C4-2B (cell line): Measurements from ENCODE around the gene SDHAF1.
A peak's percentile ranks its signal among the peaks of the same experiment; 100 is the strongest.
"Not testable (repeated sequence)": the region's sequence is repeated elsewhere in the genome, so short reads cannot be mapped to it uniquely, and the experiment has no call there.

Source experiments
- H3K27ac ChIP-seq: fragments of 450-650 bp; 2 replicates; pipeline ENCODE4 v1.5.1; 2017
- ZFX ChIP-seq: fragments of 450-650 bp; IDR thresholded peaks from 2 replicates; pipeline ENCODE4 v1.6.1; 2017
- TF ChIP-seq, protein P1 (sequence below): fragments of 450-650 bp; conservative IDR thresholded peaks from 2 replicates; pipeline ENCODE4 v1.5.1; 2017; ENCODE audit warnings: mild to moderate bottlenecking

The SDHAF1 gene, protein sequence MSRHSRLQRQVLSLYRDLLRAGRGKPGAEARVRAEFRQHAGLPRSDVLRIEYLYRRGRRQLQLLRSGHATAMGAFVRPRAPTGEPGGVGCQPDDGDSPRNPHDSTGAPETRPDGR

DNA sequence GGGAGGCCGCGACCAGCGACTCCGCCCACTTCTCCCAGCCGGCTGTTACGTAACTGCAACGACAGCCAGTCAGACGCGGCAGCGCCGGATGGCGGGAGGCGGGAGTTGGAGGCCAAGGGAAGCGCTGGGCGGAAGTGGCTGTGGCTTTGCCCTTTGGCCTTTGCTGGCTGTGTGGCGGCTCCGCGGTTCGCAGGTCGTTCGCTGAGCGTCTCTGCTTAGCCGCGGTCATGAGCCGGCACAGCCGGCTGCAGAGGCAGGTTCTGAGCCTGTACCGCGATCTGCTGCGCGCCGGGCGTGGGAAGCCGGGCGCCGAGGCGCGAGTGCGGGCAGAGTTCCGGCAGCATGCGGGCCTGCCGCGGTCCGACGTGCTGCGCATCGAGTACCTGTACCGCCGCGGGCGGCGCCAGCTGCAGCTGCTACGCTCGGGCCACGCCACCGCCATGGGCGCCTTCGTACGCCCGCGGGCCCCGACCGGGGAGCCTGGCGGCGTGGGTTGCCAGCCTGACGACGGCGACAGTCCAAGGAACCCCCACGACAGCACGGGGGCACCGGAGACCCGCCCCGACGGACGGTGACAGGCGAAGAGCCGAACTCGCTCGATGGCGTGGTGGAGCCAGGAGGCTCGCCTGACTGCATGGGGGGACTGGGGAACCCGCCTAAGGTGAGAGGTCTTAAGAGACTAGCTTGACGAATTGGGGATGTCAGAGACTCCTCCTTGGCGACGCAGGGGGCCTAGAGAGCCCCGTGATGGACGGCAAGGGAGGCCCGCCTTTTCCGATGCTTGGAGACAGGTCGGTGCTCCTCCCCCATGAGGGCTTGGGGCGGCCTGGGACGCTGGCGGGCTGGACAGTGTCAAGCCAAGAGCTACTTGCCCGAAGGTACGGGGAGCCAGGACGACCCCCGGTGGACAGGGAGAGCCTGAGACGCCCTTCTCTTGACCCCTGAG lies at the start of gene SDHAF1:
TSS of gene SDHAF1 (plus strand) at position 141 of the 946 bp plus-strand sequence. CDS start at position 228, 87 bp downstream.
- peak within 1 kb of the TSS; percentile 86 for H3K27ac ChIP-seq

DNA sequence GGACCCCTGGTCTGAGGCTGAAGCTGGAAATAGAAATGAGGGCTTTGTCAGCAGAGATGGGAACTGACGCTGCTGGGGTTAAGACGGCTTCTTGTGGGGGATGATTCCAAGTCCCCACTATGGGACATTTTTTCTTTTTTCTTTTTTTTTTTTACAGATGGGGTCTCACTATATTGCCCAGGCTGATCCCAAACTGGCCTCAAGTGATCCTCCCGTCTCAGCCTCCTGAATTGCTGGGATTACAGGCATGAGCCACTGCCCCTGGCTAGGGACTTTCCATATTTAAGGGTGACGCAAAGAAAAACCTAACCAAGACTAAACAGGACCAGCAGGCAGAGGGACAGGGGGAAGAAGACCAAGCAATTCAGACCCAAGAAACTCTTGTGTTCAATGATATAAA lies 48.8 kb upstream of the SDHAF1 start:
- no peak for TF ChIP-seq ZFX
- TF ChIP-seq, protein P1, sequence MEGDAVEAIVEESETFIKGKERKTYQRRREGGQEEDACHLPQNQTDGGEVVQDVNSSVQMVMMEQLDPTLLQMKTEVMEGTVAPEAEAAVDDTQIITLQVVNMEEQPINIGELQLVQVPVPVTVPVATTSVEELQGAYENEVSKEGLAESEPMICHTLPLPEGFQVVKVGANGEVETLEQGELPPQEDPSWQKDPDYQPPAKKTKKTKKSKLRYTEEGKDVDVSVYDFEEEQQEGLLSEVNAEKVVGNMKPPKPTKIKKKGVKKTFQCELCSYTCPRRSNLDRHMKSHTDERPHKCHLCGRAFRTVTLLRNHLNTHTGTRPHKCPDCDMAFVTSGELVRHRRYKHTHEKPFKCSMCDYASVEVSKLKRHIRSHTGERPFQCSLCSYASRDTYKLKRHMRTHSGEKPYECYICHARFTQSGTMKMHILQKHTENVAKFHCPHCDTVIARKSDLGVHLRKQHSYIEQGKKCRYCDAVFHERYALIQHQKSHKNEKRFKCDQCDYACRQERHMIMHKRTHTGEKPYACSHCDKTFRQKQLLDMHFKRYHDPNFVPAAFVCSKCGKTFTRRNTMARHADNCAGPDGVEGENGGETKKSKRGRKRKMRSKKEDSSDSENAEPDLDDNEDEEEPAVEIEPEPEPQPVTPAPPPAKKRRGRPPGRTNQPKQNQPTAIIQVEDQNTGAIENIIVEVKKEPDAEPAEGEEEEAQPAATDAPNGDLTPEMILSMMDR: no peak
- no peak overlapping the region for H3K27ac ChIP-seq

More for the DNA sequence above, at the start of gene SDHAF1:
- TF ChIP-seq, protein P1: no peak; the same call in 1 of the 2 replicates
- peak; percentile 93; the same call in 1 of the 2 replicates for TF ChIP-seq ZFX

DNA sequence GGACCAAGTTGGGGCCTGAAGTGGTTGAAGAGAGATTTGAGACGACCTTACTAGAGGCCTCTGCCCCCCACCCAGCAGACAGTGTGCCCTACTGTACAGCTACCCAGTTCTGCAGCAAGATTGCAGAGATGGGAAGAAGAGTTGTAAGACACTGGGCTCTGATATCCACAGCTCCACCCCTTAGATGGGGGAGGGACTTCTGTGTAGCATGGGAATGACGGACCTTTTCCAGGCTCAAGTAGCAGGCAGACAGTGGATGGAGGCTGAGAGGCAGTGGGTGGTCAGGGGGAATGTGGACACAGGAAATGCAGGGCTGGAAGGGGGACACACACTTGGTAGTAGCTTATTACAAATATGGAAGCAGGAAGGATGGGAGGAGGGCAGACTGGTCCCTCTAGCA lies 45.9 kb upstream of the SDHAF1 start:
- TF ChIP-seq, protein P1: no peak
- no peak for TF ChIP-seq ZFX
- H3K27ac ChIP-seq: no peak overlapping the region

DNA sequence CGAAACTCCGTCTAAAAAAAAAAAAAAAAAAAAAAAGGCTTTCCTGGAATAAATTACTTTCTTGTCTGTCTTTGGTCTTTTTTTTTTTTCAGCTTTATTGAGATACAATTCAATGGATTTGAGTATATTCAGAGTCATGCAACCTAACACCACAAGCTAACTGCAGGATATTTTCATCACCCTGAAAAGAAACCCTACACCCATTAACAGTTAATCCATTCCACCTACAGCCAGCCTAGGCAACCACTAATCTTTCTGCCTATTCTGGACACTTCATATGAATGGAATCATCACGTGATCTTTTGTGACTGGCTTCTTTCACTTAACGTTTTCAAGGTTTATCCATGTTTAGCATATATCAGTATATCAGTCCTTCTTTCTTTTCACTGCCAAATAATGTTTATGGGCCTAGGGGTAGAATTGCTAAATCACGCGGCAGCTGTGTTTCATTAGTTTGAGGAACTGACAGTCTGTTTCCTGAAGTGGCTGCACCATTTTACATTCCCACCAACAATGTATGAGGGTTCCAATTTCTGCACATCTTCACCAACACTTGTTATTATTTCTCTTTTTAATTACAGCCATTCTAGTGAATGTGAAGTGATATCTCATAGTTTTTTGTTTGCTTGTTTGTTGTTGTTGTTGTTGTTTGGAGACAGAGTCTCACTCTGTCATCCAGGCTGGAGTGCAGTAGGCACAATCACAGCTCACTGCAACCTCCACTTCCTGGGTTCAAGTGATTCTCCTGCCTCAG lies 38.9 kb upstream of the SDHAF1 start:
- TF ChIP-seq ZFX: no peak
- TF ChIP-seq, protein P1: no peak

DNA sequence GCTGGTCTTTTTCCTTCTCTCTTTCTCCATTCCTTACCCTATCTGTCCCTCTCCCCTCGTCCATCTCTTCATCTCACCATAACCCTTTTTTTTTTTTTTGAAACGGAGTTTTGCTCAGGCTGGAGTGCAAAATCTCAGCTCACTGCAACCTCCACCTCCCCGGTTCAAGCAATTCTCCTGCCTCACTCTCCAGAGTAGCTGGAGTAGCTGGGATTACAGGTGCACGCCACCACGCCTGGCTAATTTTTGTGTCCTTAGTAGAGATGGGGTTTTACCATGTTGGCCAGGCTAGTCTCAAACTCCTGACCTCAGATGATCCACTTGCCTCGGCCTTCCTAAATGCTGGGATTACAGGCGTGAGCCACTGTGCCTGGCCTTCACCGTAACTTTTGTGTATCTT lies 37.6 kb upstream of the SDHAF1 start:
- H3K27ac ChIP-seq: not testable (repeated sequence)

More for the DNA sequence above, 38.9 kb upstream of the SDHAF1 start:
- H3K27ac ChIP-seq: no peak overlapping the region

DNA sequence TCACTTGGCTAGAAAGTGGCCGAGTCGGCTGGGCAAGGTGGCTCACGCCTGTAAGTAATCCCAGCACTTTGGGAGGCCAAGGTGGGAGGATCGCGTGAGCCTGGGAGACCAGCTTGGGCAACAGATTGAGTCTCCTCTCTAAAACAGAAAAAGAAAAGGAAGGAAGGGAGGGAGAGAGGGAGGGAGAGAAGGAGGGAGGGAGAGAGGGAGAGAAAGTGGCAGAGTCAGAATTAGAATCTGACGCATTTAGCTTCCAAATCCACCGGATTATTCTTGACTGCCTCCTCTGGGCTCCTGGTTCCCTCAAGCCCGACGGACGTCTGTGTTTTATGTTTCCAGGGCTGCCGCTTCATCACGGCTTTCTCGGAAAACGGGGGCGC lies 36.3 kb upstream of the SDHAF1 start:
- H3K27ac ChIP-seq: no peak overlapping the region
- TF ChIP-seq, protein P1: no peak
- no peak for TF ChIP-seq ZFX

DNA sequence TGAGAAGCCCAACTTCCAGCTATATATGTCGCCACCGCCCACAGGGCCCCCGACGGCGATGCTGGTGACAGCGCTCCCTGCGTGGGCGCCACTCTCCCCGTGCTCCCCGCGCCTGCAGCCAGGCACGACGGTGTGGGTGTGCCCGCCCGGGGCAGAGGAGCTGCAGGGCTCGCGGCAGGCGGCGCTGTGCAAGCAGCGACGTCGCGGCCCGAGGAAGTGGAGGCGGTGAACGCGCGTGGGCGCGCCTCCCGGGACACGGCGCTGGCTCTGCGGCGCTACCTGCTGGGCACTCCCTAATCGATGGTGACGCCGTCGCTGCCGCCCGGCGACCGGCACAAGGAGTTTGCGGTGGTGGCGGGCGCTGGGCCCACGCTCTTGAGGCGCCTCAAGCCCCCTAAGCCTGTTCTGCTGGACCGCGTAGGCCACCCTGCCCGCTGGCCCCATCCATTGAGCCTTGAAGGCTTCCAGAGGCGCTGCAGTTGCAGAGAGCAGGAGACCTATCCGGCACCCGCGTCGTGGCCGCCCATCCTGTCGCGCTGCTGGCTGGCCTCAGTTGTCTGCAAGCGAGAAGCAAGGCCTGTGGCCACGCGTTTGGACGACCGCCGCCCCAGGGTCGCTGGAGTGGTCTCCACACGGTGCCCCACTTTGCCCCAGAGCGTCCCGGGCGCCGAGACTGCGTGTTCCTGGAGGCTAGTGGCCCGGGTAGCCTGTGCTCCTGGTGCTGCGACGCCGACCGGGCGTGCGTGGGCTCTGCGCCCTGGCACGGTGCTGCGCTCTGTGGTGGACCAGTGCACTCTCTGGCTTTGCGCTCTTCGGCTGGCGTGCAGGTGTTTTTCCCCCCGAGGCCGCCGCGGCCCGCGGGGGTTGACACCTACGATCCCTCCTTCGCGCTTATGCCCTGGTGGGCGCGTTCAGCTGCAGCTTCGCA lies 35.7 kb upstream of the SDHAF1 start:
- no peak overlapping the region for H3K27ac ChIP-seq
- no peak for TF ChIP-seq ZFX
- TF ChIP-seq, protein P1: no peak; the same call in 1 of the 2 replicates
